B cell (primary cell): ENCODE data around the gene HSPH1. TPM values are rescaled to one million over a fixed set of nuclear protein-coding genes. Genes with fewer than 3 reads are reported as not detected.

Experiments used
- ATAC-seq: fragments of 200-7000 bp; cut with Tn5 transposase; one replicate; pipeline ENCODE4 v1.10.0; 2021; ENCODE audit warnings: low read depth, mild to moderate bottlenecking, moderate number of reproducible peaks, moderate library complexity
- CTCF ChIA-PET: fragments of 350-600 bp; sonication (Branson Sonifier 250); formaldehyde crosslinking; loops from one replicate; lab custom pipeline; 2021; ENCODE audit warnings: antibody characterized with exemption, inconsistent platforms; lab: Charles Lee
- POLR2A ChIA-PET: fragments of 350-600 bp; sonication (Branson Sonifier 250); formaldehyde crosslinking; loops from one replicate; lab custom pipeline; 2021; ENCODE audit warnings: antibody characterized with exemption; lab: Charles Lee
- DNase-seq: peaks from one replicate; pipeline ENCODE4 v3.0.0; 2013
- H2AFZ ChIP-seq: 2 replicates; pipeline ENCODE4 v1.6.1; 2012; ENCODE audit warnings: mild to moderate bottlenecking, low read depth, low read length; ENCODE audit not compliant: insufficient read depth, poor library complexity, severe bottlenecking
- H3K27ac ChIP-seq, 2 donors: 1 replicate in 1 of 2; 2 replicates in 1 of 2; pipeline ENCODE4 v1.5.1; 2012 to 2013; ENCODE audit warnings: low read length in 2 of 2, mild to moderate bottlenecking in 2 of 2, moderate library complexity in 1 of 2
- H3K27me3 ChIP-seq, 4 experiments: fragments of 200-600 bp in 1 of 4; sonication (generic) in 1 of 4; replicated peaks in 1 of 4; 1 replicate in 2 of 4; 2 replicates in 2 of 4; pipeline versions ENCODE4 v1.6.1 to v1.7.0; 2013 to 2016; ENCODE audit warnings: low read length in 3 of 4, mild to moderate bottlenecking in 2 of 4, mixed read lengths in 1 of 4, moderate library complexity in 1 of 4; ENCODE audit not compliant: insufficient read depth in 4 of 4, control insufficient read depth in 3 of 4; ENCODE audit errors: control extremely low read depth in 1 of 4
- H3K36me3 ChIP-seq, 2 experiments: replicated peaks in 1 of 2; 1 replicate in 1 of 2; 2 replicates in 1 of 2; pipeline versions ENCODE4 v1.6.1 to v1.7.1; 2013; ENCODE audit warnings: low read length in 1 of 2; ENCODE audit not compliant: insufficient read depth in 2 of 2, control insufficient read depth in 1 of 2; ENCODE audit errors: control extremely low read depth in 1 of 2, extremely low read depth in 1 of 2
- H3K4me1 ChIP-seq, 2 donors: fragments of 200-600 bp in 1 of 2; sonication (generic) in 1 of 2; 1 replicate in 1 of 2; 2 replicates in 1 of 2; pipeline versions ENCODE4 v1.5.1 to v1.6.1; 2013 to 2017; ENCODE audit warnings: low read length in 2 of 2; ENCODE audit not compliant: control insufficient read depth in 2 of 2, insufficient read depth in 2 of 2
- H3K4me2 ChIP-seq: replicated peaks from 2 replicates; pipeline ENCODE3; 2012; ENCODE audit warnings: mild to moderate bottlenecking, low read depth, low read length; ENCODE audit not compliant: poor library complexity, severe bottlenecking
- H3K4me3 ChIP-seq, 5 experiments: fragments of 200-600 bp in 1 of 5; sonication (generic) in 1 of 5; 1 replicate in 3 of 5; 2 replicates in 2 of 5; pipeline versions ENCODE4 v1.5.1 to v1.7.0; 2011 to 2016; ENCODE audit warnings: low read length in 4 of 5, mild to moderate bottlenecking in 4 of 5, low read depth in 2 of 5, control low read depth in 1 of 5, moderate library complexity in 1 of 5; ENCODE audit not compliant: insufficient read depth in 1 of 5; ENCODE audit errors: control extremely low read depth in 1 of 5, extremely low read depth in 1 of 5
- H3K79me2 ChIP-seq: fragments of 200-600 bp; sonication (generic); one replicate; pipeline ENCODE4 v1.6.0; 2016; ENCODE audit warnings: low read length; ENCODE audit not compliant: control insufficient read depth, insufficient read depth
- H3K9ac ChIP-seq: fragments of 200-600 bp; sonication (generic); 2 replicates; pipeline ENCODE4 v1.6.1; 2017; ENCODE audit warnings: mild to moderate bottlenecking, low read length, moderate library complexity
- H3K9me3 ChIP-seq, 3 donors: one replicate each; pipeline versions ENCODE4 v1.6.1 to v1.7.1; 2013; ENCODE audit warnings: low read length in 2 of 3; ENCODE audit not compliant: control insufficient read depth in 2 of 3, insufficient read depth in 1 of 3; ENCODE audit errors: control extremely low read depth in 1 of 3
- H4K20me1 ChIP-seq: 2 replicates; pipeline ENCODE4 v1.6.0; 2012; ENCODE audit warnings: mild to moderate bottlenecking, low read length; ENCODE audit not compliant: insufficient read depth, control insufficient read depth, poor library complexity, severe bottlenecking
- H3K27ac Mint-ChIP-seq: one replicate; pipeline ENCODE4 v1.8.0; 2021; ENCODE audit warnings: mixed read lengths
- H3K27me3 Mint-ChIP-seq: one replicate; pipeline ENCODE4 v1.8.0; 2021; ENCODE audit warnings: mixed read lengths
- H3K4me1 Mint-ChIP-seq: one replicate; pipeline ENCODE4 v1.8.0; 2021; ENCODE audit warnings: mixed read lengths
- H3K4me3 Mint-ChIP-seq: one replicate; pipeline ENCODE4 v1.8.0; 2021; ENCODE audit warnings: mixed read lengths
- H3K9me3 Mint-ChIP-seq: one replicate; pipeline ENCODE4 v1.8.0; 2022; ENCODE audit warnings: mixed read lengths; ENCODE audit not compliant: insufficient read depth
- CTCF ChIP-seq: fragments of 200-600 bp; IDR thresholded peaks from one replicate; pipeline ENCODE4 v1.8.0; 2022; ENCODE audit warnings: antibody characterized with exemption, mild to moderate bottlenecking
- EZH2 ChIP-seq: IDR thresholded peaks from 2 replicates; pipeline ENCODE4 v1.6.1; 2012; ENCODE audit warnings: borderline replicate concordance, low read depth, mild to moderate bottlenecking, moderate library complexity, low read length; ENCODE audit not compliant: insufficient read depth, poor library complexity, severe bottlenecking
- WGBS: methylation state at CpG from one replicate; pipeline ENCODE4 v1.1.5; 2013; ENCODE audit warnings: missing lambda C conversion rate; ENCODE audit not compliant: insufficient coverage; 5-methylcytosine and 5-hydroxymethylcytosine counted together
- intact Hi-C: fragments of 100-400 bp; cut with micrococcal nuclease; formaldehyde crosslinking; loops from one replicate; pipeline ENCODE4 v1.10.0; 2022
- polyA plus RNA-seq: library from polyadenylated mRNA; depleted of rRNA; stranded (reverse); fragments of >200 nt; gene quantifications from 2 replicates; pipeline ENCODE4 v1.2.3, GENCODE V29; 2012
- total RNA-seq, 2 donors: library from RNA; stranded (reverse); fragments of 120-200 nt in 1 of 2; gene quantifications; 1 replicate in 1 of 2; 2 replicates in 1 of 2; pipeline versions ENCODE4 v1.2.3 to v1.2.4, GENCODE V29; 2013 to 2022

The HSPH1 gene
- total and polyA plus RNA-seq, 2 donors (not counting 1 experiment from before 2014, with no cell fraction given) = 15.4 to 56.4 TPM

GRCh38 chr13:31111136-31111535 is 50.6 kb downstream of the HSPH1 start:
- H3K4me1 ChIP-seq = no peaks in the 10 kb centered on the region
- H3K27me3 ChIP-seq = peaks cover 0 to 11% (median 0%) of the 10 kb centered on the region in 4 experiments
- H3K36me3 ChIP-seq = no peaks in the 10 kb centered on the region
- H3K4me2 ChIP-seq = no peak overlapping the region
- 100% methylated on average over 1 of the region's 4 CpGs for WGBS
- H3K9ac ChIP-seq = no peak overlapping the region
- no peak overlapping the region for H3K4me3 ChIP-seq
- H3K79me2 ChIP-seq = no peaks in the 10 kb centered on the region
- ChIA-PET POLR2A (no interaction called here), CTCF (no interaction called here)
- H3K9me3 Mint-ChIP-seq = no peaks in the 10 kb centered on the region
- peaks cover 32% of the 10 kb centered on the region for H3K27me3 Mint-ChIP-seq
- H3K4me3 Mint-ChIP-seq = no peak overlapping the region
- intact Hi-C loops = no loop called here
- H4K20me1 ChIP-seq = no peaks in the 10 kb centered on the region
- no peaks in the 10 kb centered on the region for H3K4me1 Mint-ChIP-seq
- ATAC-seq (no peak), DNase-seq (no peak)
- no peak overlapping the region for H3K27ac ChIP-seq
- H3K27ac Mint-ChIP-seq = no peak overlapping the region
- TF ChIP-seq EZH2 = no peak
- no peak for TF ChIP-seq CTCF
- no peak overlapping the region for H2AFZ ChIP-seq
- no peaks in the 10 kb centered on the region for H3K9me3 ChIP-seq

- Histone ChIP-seq H3K79me2 (no peaks in the 10 kb centered on the region), H2AFZ (no peak overlapping the region), H3K4me3 (no peak overlapping the region), H3K9ac (no peak overlapping the region), H3K9me3 (no peaks in the 10 kb centered on the region), H3K4me2 (no peak overlapping the region), H3K27ac (no peak overlapping the region), H3K27me3 (peaks cover 0 to 10% (median 0%) of the 10 kb centered on the region in 4 experiments), H3K4me1 (no peaks in the 10 kb centered on the region), H4K20me1 (no peaks in the 10 kb centered on the region), H3K36me3 (no peaks in the 10 kb centered on the region)
- 95% methylated on average over 10 of the region's 10 CpGs for WGBS
- H3K27me3 Mint-ChIP-seq = peaks cover 27% of the 10 kb centered on the region
- POLR2A ChIA-PET = no interaction called here
- no peaks in the 10 kb centered on the region for H3K9me3 Mint-ChIP-seq
- no peaks in the 10 kb centered on the region for H3K4me1 Mint-ChIP-seq
- intact Hi-C loops = no loop called here
- CTCF ChIA-PET = no interaction called here
- H3K4me3 Mint-ChIP-seq = no peak overlapping the region
- TF ChIP-seq EZH2 (no peak), CTCF (no peak)
- H3K27ac Mint-ChIP-seq = no peak overlapping the region
- DNase-seq (no peak), ATAC-seq (no peak)
These were observed 51.1 kb downstream of the HSPH1 start for GRCh38 chr13:31110617-31111016.
